Mucosa of stomach (tissue), 1 donor: Measurements from ENCODE around the gene GPR62.
"Not testable (repeated sequence)": the region's sequence is repeated elsewhere in the genome, so short reads cannot be mapped to it uniquely, and the experiment has no call there.

Experiments used
- H3K27me3 ChIP-seq: one replicate; pipeline ENCODE4 v1.7.0; 2013; ENCODE audit warnings: mild to moderate bottlenecking, low read length; ENCODE audit not compliant: control insufficient read depth, insufficient read depth
- H3K36me3 ChIP-seq: one replicate; pipeline ENCODE4 v1.7.0; 2013; ENCODE audit warnings: low read length; ENCODE audit not compliant: control insufficient read depth, insufficient read depth
- H3K4me1 ChIP-seq: one replicate; pipeline ENCODE4 v1.7.0; 2013; ENCODE audit warnings: mild to moderate bottlenecking, low read length; ENCODE audit not compliant: control insufficient read depth, insufficient read depth
- H3K4me3 ChIP-seq: one replicate; pipeline ENCODE4 v1.7.0; 2013; ENCODE audit warnings: low read length
- H3K9ac ChIP-seq: one replicate; pipeline ENCODE4 v1.7.0; 2013; ENCODE audit warnings: mild to moderate bottlenecking, low read length, moderate library complexity
- H3K9me3 ChIP-seq: one replicate; pipeline ENCODE4 v1.7.0; 2013; ENCODE audit warnings: mild to moderate bottlenecking, low read length, moderate library complexity; ENCODE audit not compliant: control insufficient read depth
- donor health status: Pancreatic carcinoma.

GPR62 gene

DNA sequence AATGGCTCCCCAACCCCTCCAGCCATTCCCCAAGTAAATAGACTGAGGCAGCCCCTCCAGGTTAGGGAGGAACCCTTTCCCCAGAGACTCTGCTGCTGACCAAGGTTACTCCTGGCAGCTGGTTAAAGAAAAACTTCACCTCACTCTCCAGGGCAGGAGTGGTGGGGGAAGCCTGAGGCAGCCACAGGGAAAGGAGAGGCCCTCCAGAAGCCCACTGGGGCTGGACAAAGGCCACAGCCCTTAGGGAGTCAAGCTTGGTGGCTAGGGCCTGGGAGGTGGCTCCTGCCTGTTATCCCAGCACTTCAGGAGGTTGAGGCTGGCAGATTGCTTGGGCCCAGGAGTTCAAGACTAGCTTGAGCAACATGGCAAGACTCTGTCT is 29.1 kb downstream of the GPR62 start:
- H3K4me3 ChIP-seq, result no peak overlapping the region
- H3K27me3 ChIP-seq, result no peaks in the 10 kb centered on the region
- H3K36me3 ChIP-seq, result no peaks in the 10 kb centered on the region
- peaks cover 44% of the 10 kb centered on the region for H3K4me1 ChIP-seq
- no peaks in the 10 kb centered on the region for H3K9me3 ChIP-seq
- peak overlapping the region; percentile 77 for H3K9ac ChIP-seq

DNA sequence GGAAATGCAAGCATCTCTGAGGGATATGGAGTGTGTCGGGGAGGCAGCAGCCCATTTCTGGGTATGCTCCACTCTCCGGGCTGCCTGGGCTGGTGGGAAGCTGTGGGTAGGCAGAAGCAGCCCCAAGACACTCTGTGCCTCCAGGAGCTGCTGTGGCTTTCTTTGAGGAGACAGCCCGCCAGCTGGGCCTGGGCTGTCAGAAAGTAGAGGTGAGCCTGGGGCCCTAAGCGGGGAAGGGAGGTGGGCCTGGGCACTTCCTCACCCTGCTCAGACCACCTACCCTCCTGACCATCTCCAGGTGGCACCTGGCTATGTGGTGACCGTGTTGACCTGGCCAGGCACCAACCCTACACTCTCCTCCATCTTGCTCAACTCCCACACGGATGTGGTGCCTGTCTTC is 29.9 kb downstream of the GPR62 start:
- H3K4me1 ChIP-seq, result peaks cover 44% of the 10 kb centered on the region
- H3K27me3 ChIP-seq, result no peaks in the 10 kb centered on the region
- H3K9ac ChIP-seq, result no peak overlapping the region
- H3K9me3 ChIP-seq, result no peaks in the 10 kb centered on the region
- H3K4me3 ChIP-seq, result no peak overlapping the region
- no peaks in the 10 kb centered on the region for H3K36me3 ChIP-seq

DNA sequence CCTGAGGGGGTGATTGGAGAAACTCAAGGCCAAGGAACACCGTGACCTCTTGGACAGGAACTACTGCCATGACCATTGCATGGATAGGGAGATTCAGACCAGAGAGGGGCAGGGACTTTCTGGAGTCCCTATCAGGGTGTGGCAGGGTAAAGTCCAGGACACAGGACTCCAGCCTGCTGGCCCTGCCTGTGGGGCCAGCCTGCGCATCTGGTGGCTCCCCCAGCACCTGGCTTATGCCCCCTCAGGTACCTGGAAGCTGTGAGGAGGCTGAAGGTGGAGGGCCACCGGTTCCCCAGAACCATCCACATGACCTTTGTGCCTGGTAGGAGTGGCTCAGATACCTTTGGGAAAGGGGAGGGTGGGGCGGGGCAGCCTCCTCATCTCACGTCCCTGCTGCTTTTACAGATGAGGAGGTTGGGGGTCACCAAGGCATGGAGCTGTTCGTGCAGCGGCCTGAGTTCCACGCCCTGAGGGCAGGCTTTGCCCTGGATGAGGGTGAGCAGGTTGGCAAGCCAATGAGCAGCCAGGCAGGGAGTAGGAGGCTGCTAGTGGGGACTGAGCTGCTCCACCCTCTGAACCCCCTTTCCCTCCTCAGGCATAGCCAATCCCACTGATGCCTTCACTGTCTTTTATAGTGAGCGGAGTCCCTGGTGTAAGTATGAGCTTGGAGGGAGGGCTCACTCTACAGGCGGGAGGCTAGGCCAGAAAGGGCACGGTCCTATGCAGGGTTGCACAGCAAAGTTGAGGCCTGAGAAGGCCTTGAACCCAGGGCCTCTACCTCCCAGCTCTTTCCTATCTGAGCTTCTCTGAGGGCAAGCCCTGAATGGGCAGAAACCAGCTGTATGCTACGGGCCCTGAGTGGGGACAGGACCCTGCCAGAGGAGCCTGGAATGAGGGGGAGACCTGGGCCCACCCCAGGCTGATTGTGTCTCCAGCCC is 31.1 kb downstream of the GPR62 start:
- Histone ChIP-seq H3K36me3 (no peaks in the 10 kb centered on the region), H3K4me3 (no peak overlapping the region), H3K9me3 (no peaks in the 10 kb centered on the region), H3K4me1 (peaks cover 37% of the 10 kb centered on the region), H3K27me3 (no peaks in the 10 kb centered on the region), H3K9ac (no peak overlapping the region)

DNA sequence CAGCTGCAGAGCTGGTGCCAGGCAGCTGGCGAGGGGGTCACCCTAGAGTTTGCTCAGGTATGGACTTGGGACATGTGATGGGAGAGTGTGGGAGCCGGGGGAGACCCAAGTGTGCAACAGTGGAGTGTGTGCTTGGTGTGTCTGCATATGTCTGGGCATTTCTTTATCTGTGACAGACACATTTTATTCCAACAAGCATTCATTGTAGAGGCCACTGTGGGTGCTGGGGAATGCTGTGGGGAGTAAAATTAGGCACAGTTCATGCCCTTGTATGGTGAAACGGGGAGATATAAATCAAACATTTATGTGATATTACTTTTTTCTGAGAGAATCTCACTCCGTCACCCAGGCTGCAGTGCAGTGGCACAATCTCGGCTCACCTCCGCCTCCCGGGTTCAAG is 32.4 kb downstream of the GPR62 start:
- no peak overlapping the region for H3K9ac ChIP-seq
- no peaks in the 10 kb centered on the region for H3K36me3 ChIP-seq
- peaks cover 33% of the 10 kb centered on the region for H3K4me1 ChIP-seq
- H3K9me3 ChIP-seq, result no peaks in the 10 kb centered on the region
- H3K4me3 ChIP-seq, result no peak overlapping the region
- no peaks in the 10 kb centered on the region for H3K27me3 ChIP-seq

DNA sequence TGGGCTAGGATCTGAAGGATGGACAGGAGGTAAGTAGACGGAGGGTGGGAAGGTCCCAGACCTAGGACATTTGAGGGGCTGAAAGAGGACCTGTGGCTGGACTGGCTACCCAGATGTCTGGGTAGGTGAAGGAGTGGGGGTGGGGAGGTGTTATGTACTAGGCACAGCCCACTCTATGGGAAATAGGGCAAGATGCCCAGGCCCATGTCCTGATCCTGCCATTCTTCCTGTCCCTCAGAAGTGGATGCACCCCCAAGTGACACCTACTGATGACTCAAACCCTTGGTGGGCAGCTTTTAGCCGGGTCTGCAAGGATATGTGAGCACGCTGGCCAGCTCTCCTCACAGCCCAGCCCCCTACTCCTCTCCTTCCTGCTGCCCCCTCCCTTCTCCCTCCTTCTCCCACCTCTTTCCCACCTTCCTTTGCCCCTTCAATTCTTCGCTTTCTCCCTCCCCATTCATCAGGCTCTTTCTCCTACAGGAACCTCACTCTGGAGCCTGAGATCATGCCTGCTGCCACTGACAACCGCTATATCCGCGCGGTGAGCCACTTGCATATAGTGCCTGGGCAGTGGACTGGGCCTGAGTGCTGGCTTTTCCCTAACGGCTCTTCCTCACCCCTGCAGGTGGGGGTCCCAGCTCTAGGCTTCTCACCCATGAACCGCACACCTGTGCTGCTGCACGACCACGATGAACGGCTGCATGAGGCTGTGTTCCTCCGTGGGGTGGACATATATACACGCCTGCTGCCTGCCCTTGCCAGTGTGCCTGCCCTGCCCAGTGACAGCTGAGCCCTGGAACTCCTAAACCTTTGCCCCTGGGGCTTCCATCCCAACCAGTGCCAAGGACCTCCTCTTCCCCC is 33.3 kb downstream of the GPR62 start:
- Histone ChIP-seq H3K36me3 (no peaks in the 10 kb centered on the region), H3K9ac (no peak overlapping the region), H3K4me1 (peaks cover 33% of the 10 kb centered on the region), H3K9me3 (no peaks in the 10 kb centered on the region), H3K27me3 (no peaks in the 10 kb centered on the region), H3K4me3 (no peak overlapping the region)

DNA sequence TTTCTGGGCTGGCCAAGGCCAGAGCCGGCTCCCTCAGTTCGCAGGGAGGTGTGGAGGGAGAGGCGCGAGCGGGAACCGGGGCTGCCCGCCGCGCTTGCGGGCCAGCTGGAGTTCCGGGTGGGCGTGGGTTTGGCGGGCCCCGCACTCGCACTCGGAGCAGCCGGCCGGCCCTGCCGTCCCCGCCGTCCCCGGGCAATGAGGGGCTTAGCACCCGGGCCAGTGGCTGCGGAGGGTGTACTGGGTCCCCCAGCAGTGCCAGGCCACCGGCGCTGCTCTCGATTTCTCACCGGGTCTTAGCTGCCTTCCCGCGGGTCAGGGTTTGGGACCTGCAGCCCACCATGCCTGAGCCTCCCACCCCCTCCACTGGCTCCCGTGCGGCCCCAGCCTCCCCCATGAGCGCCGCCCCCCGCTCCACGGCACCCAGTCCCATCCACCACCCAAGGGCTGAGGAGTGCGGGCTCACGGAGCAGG is 35.4 kb downstream of the GPR62 start:
- H3K36me3 ChIP-seq, H3K9ac ChIP-seq, H3K4me3 ChIP-seq, H3K27me3 ChIP-seq, H3K9me3 ChIP-seq: not testable (repeated sequence)
- H3K4me1 ChIP-seq, result peaks cover 33% of the 10 kb centered on the region

DNA sequence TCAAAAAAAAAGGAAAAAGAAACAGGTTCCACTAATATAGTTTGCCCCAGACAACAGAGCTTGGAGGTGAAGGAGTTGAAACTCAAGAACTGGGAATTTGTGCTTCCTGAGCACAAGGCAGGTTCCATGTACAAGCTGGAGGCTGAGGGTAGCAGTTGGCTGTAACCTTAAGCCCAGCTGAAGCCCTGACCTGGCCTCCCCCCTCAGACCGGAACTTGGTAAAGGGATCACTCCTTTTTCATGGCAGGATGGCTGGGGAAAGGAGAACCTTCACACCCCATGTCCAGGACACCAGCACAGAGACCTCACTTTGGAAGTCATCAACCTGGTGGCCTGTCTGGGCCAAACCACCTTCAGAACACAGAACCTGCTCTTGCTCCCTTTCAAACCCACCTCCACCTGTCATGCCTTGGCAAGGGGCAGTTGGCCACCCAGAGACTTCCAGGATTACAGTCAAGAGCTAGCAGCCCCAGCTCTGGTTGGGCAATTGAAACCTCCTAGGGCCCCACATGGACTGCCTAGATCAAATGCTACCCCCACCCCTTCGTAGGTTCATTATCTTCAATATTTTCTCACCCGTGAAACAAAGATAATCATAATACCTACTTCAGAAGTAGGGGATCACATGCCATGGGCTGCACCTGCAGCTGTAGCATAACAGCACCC is 37.0 kb downstream of the GPR62 start:
- peaks cover 4% of the 10 kb centered on the region for H3K36me3 ChIP-seq
- H3K4me3 ChIP-seq, result no peak overlapping the region
- H3K27me3 ChIP-seq, result no peaks in the 10 kb centered on the region
- no peak overlapping the region for H3K9ac ChIP-seq
- H3K9me3 ChIP-seq, result no peaks in the 10 kb centered on the region
- H3K4me1 ChIP-seq, result peaks cover 17% of the 10 kb centered on the region

DNA sequence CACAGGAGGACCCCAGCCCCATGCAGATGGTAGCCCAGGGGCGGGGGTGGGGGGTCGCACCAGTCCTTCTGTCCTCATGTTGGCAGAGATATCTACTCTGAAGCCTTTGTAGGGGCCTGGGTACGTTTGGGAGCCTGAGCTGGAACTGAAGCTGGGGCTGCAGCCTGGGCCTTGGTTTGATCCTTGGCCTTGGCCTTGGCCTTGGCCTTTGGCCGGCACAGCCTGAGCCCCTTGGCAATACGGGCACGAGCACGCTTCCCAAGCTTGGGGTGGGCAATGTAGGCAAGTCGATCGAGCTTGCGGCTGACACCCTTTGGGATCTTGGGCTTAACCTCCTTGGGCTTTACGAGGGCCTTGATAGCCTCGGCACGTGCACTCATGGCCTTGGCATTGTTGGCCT is 38.5 kb downstream of the GPR62 start:
- not testable (repeated sequence) for H3K36me3 ChIP-seq, H3K9me3 ChIP-seq, H3K9ac ChIP-seq, H3K27me3 ChIP-seq, H3K4me3 ChIP-seq
- peaks cover 16% of the 10 kb centered on the region for H3K4me1 ChIP-seq

DNA sequence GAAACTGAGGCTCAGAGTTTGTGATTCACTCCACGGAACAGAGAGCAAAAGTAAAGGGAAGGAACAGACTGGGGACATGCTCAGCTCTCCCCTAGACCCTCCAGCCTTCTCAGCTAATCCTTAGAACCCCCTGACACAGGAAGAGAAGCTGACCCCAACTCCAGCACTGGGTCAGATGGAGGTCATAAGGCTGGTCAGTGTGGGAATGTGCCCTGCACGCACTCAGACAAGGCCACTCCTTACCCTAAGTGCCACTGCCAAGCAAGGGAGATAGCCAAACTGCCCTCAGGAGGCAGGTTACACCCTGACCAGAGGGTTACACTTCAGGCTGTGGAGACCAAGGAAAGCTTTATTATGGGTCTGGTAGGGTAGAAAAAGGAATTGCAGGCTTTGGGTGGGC is 39.3 kb downstream of the GPR62 start:
- Histone ChIP-seq H3K9ac (peak overlapping the region; percentile 99), H3K27me3 (no peaks in the 10 kb centered on the region), H3K4me3 (peak overlapping the region; percentile 93), H3K4me1 (peaks cover 16% of the 10 kb centered on the region), H3K9me3 (no peaks in the 10 kb centered on the region), H3K36me3 (peaks cover 4% of the 10 kb centered on the region)

DNA sequence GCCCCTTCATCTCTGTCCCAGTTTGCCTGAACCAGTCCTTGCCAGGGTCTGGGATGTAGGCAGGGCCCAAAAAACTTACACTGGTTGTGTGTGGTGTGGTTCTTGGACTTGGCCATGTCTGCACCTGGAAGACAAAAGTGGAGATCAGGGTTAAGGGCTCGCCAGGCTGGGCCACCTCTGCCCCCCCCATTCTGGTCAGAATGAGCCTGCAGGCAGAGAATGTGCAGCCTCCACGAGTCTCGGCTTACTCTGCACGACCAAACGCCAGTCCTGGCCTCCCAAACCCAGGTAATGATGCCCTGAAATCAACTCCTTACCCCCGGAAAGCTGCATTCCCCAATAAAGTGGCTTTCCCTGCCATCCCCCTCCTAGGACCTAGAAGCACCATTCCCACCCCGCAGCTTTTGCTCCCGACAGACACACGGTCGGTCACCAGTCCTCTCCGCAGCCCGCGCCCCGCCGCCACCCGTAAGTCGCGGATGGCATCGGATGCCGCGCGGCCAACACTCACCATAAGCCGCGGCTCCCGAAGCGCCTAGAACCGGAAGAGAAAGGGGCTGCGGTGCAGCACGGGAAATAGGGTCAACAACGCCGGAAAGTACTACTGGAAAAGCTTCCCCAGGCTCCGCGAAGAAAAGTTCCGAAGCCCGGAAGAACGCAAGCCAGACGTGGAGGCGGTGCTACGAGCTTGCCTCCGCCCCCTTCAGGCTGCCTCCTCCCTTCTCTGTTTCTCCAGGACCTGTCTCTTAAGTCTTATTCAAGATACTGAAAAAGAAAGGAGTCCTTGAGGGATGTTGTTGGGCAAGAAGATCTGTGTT is 40.4 kb downstream of the GPR62 start, which contains the start of gene RPL29:
TSS of gene RPL29 (minus strand) at position 550 of the 818 bp plus-strand sequence. CDS start at position 116, 434 bp downstream.
- no peaks in the 10 kb centered on the region for H3K27me3 ChIP-seq
- H3K4me3 ChIP-seq, result peak within 1 kb of the TSS; percentile 93
- peak within 1 kb of the TSS; percentile 99 for H3K9ac ChIP-seq
- H3K36me3 ChIP-seq, result peaks cover 4% of the 10 kb centered on the region
- H3K9me3 ChIP-seq, result no peaks in the 10 kb centered on the region
- peaks cover 16% of the 10 kb centered on the region for H3K4me1 ChIP-seq

DNA sequence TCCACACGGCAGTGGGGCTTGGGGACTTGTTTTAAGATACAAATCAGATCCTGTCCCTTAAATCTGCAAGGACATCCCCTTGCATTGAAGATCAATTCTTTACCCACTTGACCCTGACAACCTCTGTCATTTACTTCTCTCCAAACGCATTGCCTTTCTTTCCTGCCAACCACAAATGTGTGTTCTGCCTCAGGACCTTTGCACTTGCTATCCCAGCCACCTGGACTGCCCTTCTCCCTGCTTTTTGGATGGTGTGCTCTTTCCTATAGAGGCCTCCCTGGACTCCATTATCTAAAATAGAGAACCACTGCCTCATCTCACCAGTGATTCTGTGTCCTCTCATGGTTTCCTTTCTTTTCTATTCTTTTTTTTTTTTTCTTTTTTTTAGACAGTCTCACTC is 42.0 kb downstream of the GPR62 start:
- no peak overlapping the region for H3K4me3 ChIP-seq
- H3K4me1 ChIP-seq, result peaks cover 23% of the 10 kb centered on the region
- peaks cover 5% of the 10 kb centered on the region for H3K27me3 ChIP-seq
- H3K36me3 ChIP-seq, result peaks cover 4% of the 10 kb centered on the region
- H3K9me3 ChIP-seq, result no peaks in the 10 kb centered on the region
- no peak overlapping the region for H3K9ac ChIP-seq
